ENCODE measurements around the gene N4BP3. TPM values are rescaled to one million over a fixed set of nuclear protein-coding genes. Genes with fewer than 3 reads are reported as not detected.

The N4BP3 gene
- total and polyA plus RNA-seq, 2 of the 13 experiments (the other 11 are each of a cell fraction or from before 2014, with no cell fraction given) = 0.13 TPM; not detected in 1

- no TSS peak for BruUV-seq (replicated peaks)
- no peaks in the 10 kb centered on the region for H3K4me1 ChIP-seq (ENCODE audit: insufficient read depth, low read length)
- 89% methylated on average over 7 of the region's 14 CpGs for WGBS (ENCODE audit: low lambda C conversion rate)
- no peaks in the 10 kb centered on the region for H3K27me3 ChIP-seq (ENCODE audit: control insufficient read depth in 1 of 2, insufficient read depth in 2 of 2, low read length in 2 of 2)
- CTCF ChIA-PET (ENCODE audit: low intra/inter-chr PET ratio, low total read pairs) = interaction anchor here (1.4 to 2.8 kb wide), 4 partner anchors 18 to 84 kb away, joined by 5 to 38 read pairs (median 8); no protein-coding TSS in a partner anchor
- FAIRE-seq (no peak), ATAC-seq (peak; percentile 92), DNase-seq (ENCODE audit: low spot score) (peak; percentile 66)
- intact Hi-C loops (cut with micrococcal nuclease; ENCODE audit: unreplicated experiment) (loop anchor here (1.0 kb wide), 2 partner anchors 25 to 70 kb away; no protein-coding TSS in a partner anchor), in situ Hi-C loops (cut with HindIII; ENCODE audit: extremely low pct_ligation_motif_present, low pct_unique_long_range_greater_than_20kb) (loop anchor here (5.0 kb wide), 1 partner anchor 69 kb away; no protein-coding TSS in a partner anchor)
- no peak overlapping the region for H2AFZ ChIP-seq (ENCODE audit: low read length)
- H3K79me2 ChIP-seq (ENCODE audit: insufficient read depth, low read length) = no peaks in the 10 kb centered on the region
- no peak overlapping the region for H3K4me2 ChIP-seq (ENCODE audit: low read depth, low read length)
- H3K9ac ChIP-seq (ENCODE audit: insufficient read depth, low read depth, low read length) = no peak overlapping the region
- no peak overlapping the region for H3K4me3 ChIP-seq (replicated peaks in 1 of 3; ENCODE audit: insufficient read depth in 1 of 3, low read depth in 2 of 3, low read length in 3 of 3)
- no peak overlapping the region for H3K27ac ChIP-seq (ENCODE audit: extremely low read length, insufficient read depth, low read length)
- peaks cover 36 to 71% of the 10 kb centered on the region in 2 experiments for H3K36me3 ChIP-seq (replicated peaks in 1 of 2; ENCODE audit: control insufficient read depth in 1 of 2, insufficient read depth in 2 of 2, low read length in 2 of 2)
- POLR2A ChIA-PET = interaction anchor here (1.5 kb wide), 1 partner anchor 7 kb away, joined by 5 read pairs; the partner anchor contains the start of gene NHP2
- H4K20me1 ChIP-seq (ENCODE audit: insufficient read depth, low read length) = peaks cover 3% of the 10 kb centered on the region; the same call in 1 of the 2 replicates
- no peaks in the 10 kb centered on the region for H3K9me3 ChIP-seq (ENCODE audit: low read length)
- TF ChIP-seq CREB3 (CRISPR knock-in tag; IDR thresholded peaks at IDR 0.05) (no peak), RNF2 (conservative IDR thresholded peaks at IDR 0.05; ENCODE audit: low read depth) (no peak), MAZ (IDR thresholded peaks at IDR 0.05; ENCODE audit: borderline replicate concordance, low read depth, low read length) (no peak), MAZ (CRISPR knock-in tag; IDR thresholded peaks at IDR 0.05; ENCODE audit: low read depth) (no peak), PHF20 (CRISPR knock-in tag; IDR thresholded peaks at IDR 0.05) (no peak), HCFC1 (IDR thresholded peaks at IDR 0.05; ENCODE audit: low read depth, low read length) (no peak), ZNF7 (CRISPR knock-in tag; IDR thresholded peaks at IDR 0.05) (no peak), NR0B2 (CRISPR knock-in tag; IDR thresholded peaks at IDR 0.05) (no peak), FOXO1 (CRISPR knock-in tag; IDR thresholded peaks at IDR 0.05) (0 out of 2 replicates have a peak, but pooled peaks have one; percentile 32), SNRNP70 (IDR thresholded peaks at IDR 0.05; ENCODE audit: low read depth, low read length) (no peak), ZNF576 (CRISPR knock-in tag; IDR thresholded peaks at IDR 0.05) (no peak), HNF1B (CRISPR knock-in tag; IDR thresholded peaks at IDR 0.05) (0 out of 2 replicates have a peak, but pooled peaks have one; percentile 31), ZNF567 (CRISPR knock-in tag; IDR thresholded peaks at IDR 0.05; ENCODE audit: borderline replicate concordance) (no peak), STAT6 (CRISPR knock-in tag; IDR thresholded peaks at IDR 0.05; ENCODE audit: borderline replicate concordance) (no peak), POLR2A (IDR thresholded peaks at IDR 0.05; ENCODE audit: insufficient read depth in 1 of 2, low read depth in 2 of 2, low read length in 2 of 2) (peak in 1 of 2 experiments; percentile 40; a peak in 1 of 4 replicates), HOXD1 (CRISPR knock-in tag; IDR thresholded peaks at IDR 0.05) (no peak), ZFYVE20 (CRISPR knock-in tag; IDR thresholded peaks at IDR 0.05; ENCODE audit: borderline replicate concordance, low read depth) (no peak), CHCHD3 (CRISPR knock-in tag; IDR thresholded peaks at IDR 0.05) (no peak)
Observed at GRCh38 chr5:178145965-178146820, 32.9 kb downstream of the N4BP3 start.
